GM06990 (cell line): ENCODE data around the gene FOXE1.

Experiments
- DNase-seq: peaks from one replicate; pipeline ENCODE4 v3.0.0-alpha.2; 2011; ENCODE audit not compliant: insufficient read length; ENCODE audit errors: extremely low read depth
- H3K27me3 ChIP-seq: replicated peaks from 2 replicates; pipeline ENCODE4 v1.6.0; 2011; ENCODE audit warnings: low read length; ENCODE audit not compliant: control insufficient read depth, insufficient read depth
- H3K36me3 ChIP-seq: 2 replicates; pipeline ENCODE4 v1.5.1; 2011; ENCODE audit warnings: low read length; ENCODE audit not compliant: control insufficient read depth, insufficient read depth
- H3K4me3 ChIP-seq: replicated peaks from 2 replicates; pipeline ENCODE4 v1.5.1; 2011; ENCODE audit warnings: low read depth, mild to moderate bottlenecking, control low read depth, low read length
- TF ChIP-seq, protein P1 (sequence below): IDR thresholded peaks from 2 replicates; pipeline ENCODE4 v1.5.1; 2011; ENCODE audit warnings: low read length, control low read depth, mild to moderate bottlenecking, inconsistent platforms; ENCODE audit not compliant: insufficient read depth, poor library complexity, severe bottlenecking

FOXE1 gene

DNA sequence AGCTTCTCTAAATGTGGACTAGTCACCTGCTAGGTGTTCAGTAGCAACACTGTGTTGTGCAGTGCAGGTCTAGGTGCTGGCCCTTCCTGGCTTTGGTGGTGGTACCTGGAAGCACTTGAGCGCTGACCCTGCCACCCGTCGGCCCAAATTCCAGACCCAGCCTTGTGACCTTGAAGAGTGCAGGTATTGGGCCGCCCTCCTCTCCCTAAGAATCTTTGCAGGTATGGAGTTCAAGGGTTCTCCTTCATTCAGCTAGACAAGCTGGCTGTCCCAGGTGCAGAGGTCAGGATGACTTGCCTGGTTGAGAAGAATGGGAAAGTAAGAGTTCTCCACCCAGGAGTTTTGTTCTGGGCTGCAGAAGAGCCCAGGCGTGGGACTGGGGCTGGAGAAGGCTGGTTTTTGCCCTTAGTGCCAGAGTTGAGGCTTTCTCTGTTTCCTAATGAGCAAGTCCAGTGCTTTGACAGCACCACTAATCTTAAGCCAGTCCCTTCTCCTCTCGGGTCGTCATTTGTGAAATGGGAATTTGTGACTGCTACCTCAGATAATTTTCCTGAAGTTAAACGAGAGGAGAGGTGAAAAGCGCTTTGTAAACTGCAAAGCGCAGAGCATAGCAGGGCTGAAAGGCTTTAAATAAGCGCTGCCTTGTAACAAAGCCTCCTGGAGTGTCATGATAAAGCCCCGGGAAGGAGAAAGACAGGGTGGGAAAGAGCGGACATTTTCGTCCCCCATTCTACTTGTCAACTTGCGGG lies 4.0 kb downstream of the FOXE1 start:
- peaks cover 2% of the 10 kb centered on the region for H3K27me3 ChIP-seq
- TF ChIP-seq, protein P1, sequence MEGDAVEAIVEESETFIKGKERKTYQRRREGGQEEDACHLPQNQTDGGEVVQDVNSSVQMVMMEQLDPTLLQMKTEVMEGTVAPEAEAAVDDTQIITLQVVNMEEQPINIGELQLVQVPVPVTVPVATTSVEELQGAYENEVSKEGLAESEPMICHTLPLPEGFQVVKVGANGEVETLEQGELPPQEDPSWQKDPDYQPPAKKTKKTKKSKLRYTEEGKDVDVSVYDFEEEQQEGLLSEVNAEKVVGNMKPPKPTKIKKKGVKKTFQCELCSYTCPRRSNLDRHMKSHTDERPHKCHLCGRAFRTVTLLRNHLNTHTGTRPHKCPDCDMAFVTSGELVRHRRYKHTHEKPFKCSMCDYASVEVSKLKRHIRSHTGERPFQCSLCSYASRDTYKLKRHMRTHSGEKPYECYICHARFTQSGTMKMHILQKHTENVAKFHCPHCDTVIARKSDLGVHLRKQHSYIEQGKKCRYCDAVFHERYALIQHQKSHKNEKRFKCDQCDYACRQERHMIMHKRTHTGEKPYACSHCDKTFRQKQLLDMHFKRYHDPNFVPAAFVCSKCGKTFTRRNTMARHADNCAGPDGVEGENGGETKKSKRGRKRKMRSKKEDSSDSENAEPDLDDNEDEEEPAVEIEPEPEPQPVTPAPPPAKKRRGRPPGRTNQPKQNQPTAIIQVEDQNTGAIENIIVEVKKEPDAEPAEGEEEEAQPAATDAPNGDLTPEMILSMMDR, result no peak

DNA sequence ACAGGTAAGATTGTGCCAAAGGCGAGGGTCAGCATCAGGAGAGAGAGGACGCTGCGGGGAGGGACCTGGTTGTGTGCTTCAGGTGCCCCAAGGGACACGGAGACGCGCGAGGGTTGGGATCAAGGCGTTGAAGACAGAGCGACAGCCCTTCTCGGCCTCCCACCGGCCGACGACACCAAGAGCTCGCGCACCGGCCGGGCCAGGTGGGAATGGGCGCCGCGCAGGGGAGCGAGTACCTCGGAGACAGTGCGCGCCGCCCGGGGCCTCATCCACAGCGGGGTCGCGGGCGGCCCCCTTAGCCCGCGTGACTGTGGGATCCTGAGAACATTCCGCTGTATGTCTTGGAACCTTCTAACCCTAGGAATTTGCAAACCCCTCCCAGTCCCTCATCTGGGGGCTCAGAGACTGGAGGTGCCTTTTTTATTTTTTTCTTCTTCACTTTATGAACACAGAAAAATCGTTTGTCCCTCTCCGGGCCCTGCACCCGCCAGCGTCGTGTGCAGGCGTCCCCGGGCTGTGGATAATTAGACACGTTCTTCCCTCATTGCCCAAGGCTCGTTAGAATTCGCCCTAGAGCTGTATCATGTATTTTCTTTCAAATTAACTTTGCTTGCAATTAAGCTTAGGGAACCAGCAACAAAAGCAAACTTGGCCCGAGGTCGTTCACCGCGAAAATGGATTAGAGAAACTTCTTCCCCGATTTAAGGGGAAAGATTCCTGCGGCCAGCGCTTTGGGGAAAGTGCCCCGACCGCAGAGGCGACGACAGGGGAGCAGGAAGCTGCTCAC lies 4.8 kb downstream of the FOXE1 start:
- Histone ChIP-seq H3K27me3 (peaks cover 2% of the 10 kb centered on the region), H3K36me3 (no peaks in the 10 kb centered on the region), H3K4me3 (no peak overlapping the region)
- TF ChIP-seq, protein P1, result no peak
- no peak for DNase-seq

More for the DNA sequence above, 4.0 kb downstream of the FOXE1 start:
- no peak for DNase-seq
- Histone ChIP-seq H3K4me3 (no peak overlapping the region), H3K36me3 (no peaks in the 10 kb centered on the region)

DNA sequence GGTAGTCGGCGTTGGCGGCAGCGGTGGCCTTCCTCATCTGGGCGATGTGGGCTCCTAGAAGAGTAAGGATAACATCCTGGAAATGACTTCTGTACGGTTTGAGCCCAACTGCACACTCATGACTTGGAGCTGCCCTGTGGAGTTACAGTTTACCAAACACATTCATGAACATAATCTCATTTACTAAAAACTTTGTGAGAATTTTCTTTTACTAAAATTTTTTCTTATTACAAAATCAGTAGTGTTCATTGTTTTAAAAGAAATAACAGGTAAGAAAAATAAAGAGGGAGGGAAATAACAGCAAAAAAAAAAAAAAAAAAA lies 5.3 kb downstream of the FOXE1 start:
- H3K4me3 ChIP-seq, result no peak overlapping the region
- TF ChIP-seq, protein P1, result no peak
- DNase-seq, result no peak
- H3K27me3 ChIP-seq, result peaks cover 2% of the 10 kb centered on the region
- no peaks in the 10 kb centered on the region for H3K36me3 ChIP-seq

DNA sequence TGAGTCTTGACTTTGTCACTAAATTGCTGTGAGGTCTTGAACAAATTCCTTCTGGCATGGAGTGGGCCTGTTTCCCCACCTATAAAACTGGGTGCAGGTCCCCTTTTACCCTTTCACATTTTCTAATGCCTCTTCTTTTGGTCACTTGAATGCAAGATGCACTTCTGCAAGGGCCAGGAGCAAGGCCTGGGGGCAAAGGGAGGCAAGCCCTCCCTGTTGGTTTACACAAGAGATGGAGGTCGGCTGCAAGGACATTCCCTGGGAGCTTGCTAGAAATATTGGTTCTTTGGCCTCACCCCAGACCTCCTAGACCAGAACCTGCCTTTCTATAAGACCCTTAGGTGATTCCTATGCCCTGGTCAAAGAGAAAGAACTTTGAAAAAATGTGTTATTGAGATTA lies 5.8 kb downstream of the FOXE1 start:
- DNase-seq, result no peak
- TF ChIP-seq, protein P1, result no peak
- H3K36me3 ChIP-seq, result no peaks in the 10 kb centered on the region
- H3K27me3 ChIP-seq, result peaks cover 2% of the 10 kb centered on the region
- no peak overlapping the region for H3K4me3 ChIP-seq

DNA sequence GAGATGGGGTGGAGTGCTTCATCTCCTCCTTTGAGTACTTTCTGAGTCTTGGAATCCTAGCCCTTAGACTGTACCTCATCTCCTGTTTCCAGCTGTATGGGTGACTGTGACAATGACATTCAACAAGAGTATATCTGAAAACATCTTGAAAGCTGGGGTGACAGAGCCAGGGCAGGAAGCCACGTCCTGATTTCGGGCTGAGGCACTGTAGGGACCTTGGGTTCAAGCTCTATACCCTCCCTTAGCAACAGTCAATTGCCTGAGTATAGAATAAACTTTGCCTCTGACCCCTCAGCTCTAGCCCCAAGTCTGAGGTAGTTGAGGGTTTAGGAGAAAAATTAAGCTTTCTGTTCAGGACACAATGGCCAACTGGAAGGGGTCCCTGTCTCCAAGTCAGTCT lies 6.3 kb downstream of the FOXE1 start:
- TF ChIP-seq, protein P1, result no peak
- H3K36me3 ChIP-seq, result no peaks in the 10 kb centered on the region
- peaks cover 2% of the 10 kb centered on the region for H3K27me3 ChIP-seq
- H3K4me3 ChIP-seq, result no peak overlapping the region
- no peak for DNase-seq
